B cell (primary cell): ENCODE results near the gene MGMT. TPM values are rescaled to one million over a fixed set of nuclear protein-coding genes. Genes with fewer than 3 reads are reported as not detected.

ENCODE experiments used
- ATAC-seq: fragments of 200-7000 bp; cut with Tn5 transposase; one replicate; pipeline ENCODE4 v1.10.0; 2021; ENCODE audit warnings: low read depth, mild to moderate bottlenecking, moderate number of reproducible peaks, moderate library complexity
- CTCF ChIA-PET: fragments of 350-600 bp; sonication (Branson Sonifier 250); formaldehyde crosslinking; loops from one replicate; lab custom pipeline; 2021; ENCODE audit warnings: antibody characterized with exemption, inconsistent platforms; lab: Charles Lee
- POLR2A ChIA-PET: fragments of 350-600 bp; sonication (Branson Sonifier 250); formaldehyde crosslinking; loops from one replicate; lab custom pipeline; 2021; ENCODE audit warnings: antibody characterized with exemption; lab: Charles Lee
- DNase-seq: peaks from one replicate; pipeline ENCODE4 v3.0.0; 2013
- H2AFZ ChIP-seq: 2 replicates; pipeline ENCODE4 v1.6.1; 2012; ENCODE audit warnings: mild to moderate bottlenecking, low read depth, low read length; ENCODE audit not compliant: insufficient read depth, poor library complexity, severe bottlenecking
- H3K27ac ChIP-seq, 2 donors: 1 replicate in 1 of 2; 2 replicates in 1 of 2; pipeline ENCODE4 v1.5.1; 2012 to 2013; ENCODE audit warnings: low read length in 2 of 2, mild to moderate bottlenecking in 2 of 2, moderate library complexity in 1 of 2
- H3K27me3 ChIP-seq, 4 experiments: fragments of 200-600 bp in 1 of 4; sonication (generic) in 1 of 4; replicated peaks in 1 of 4; 1 replicate in 2 of 4; 2 replicates in 2 of 4; pipeline versions ENCODE4 v1.6.1 to v1.7.0; 2013 to 2016; ENCODE audit warnings: low read length in 3 of 4, mild to moderate bottlenecking in 2 of 4, mixed read lengths in 1 of 4, moderate library complexity in 1 of 4; ENCODE audit not compliant: insufficient read depth in 4 of 4, control insufficient read depth in 3 of 4; ENCODE audit errors: control extremely low read depth in 1 of 4
- H3K36me3 ChIP-seq, 2 experiments: replicated peaks in 1 of 2; 1 replicate in 1 of 2; 2 replicates in 1 of 2; pipeline versions ENCODE4 v1.6.1 to v1.7.1; 2013; ENCODE audit warnings: low read length in 1 of 2; ENCODE audit not compliant: insufficient read depth in 2 of 2, control insufficient read depth in 1 of 2; ENCODE audit errors: control extremely low read depth in 1 of 2, extremely low read depth in 1 of 2
- H3K4me1 ChIP-seq, 2 donors: fragments of 200-600 bp in 1 of 2; sonication (generic) in 1 of 2; 1 replicate in 1 of 2; 2 replicates in 1 of 2; pipeline versions ENCODE4 v1.5.1 to v1.6.1; 2013 to 2017; ENCODE audit warnings: low read length in 2 of 2; ENCODE audit not compliant: control insufficient read depth in 2 of 2, insufficient read depth in 2 of 2
- H3K4me2 ChIP-seq: replicated peaks from 2 replicates; pipeline ENCODE3; 2012; ENCODE audit warnings: mild to moderate bottlenecking, low read depth, low read length; ENCODE audit not compliant: poor library complexity, severe bottlenecking
- H3K4me3 ChIP-seq, 5 experiments: fragments of 200-600 bp in 1 of 5; sonication (generic) in 1 of 5; 1 replicate in 3 of 5; 2 replicates in 2 of 5; pipeline versions ENCODE4 v1.5.1 to v1.7.0; 2011 to 2016; ENCODE audit warnings: low read length in 4 of 5, mild to moderate bottlenecking in 4 of 5, low read depth in 2 of 5, control low read depth in 1 of 5, moderate library complexity in 1 of 5; ENCODE audit not compliant: insufficient read depth in 1 of 5; ENCODE audit errors: control extremely low read depth in 1 of 5, extremely low read depth in 1 of 5
- H3K79me2 ChIP-seq: fragments of 200-600 bp; sonication (generic); one replicate; pipeline ENCODE4 v1.6.0; 2016; ENCODE audit warnings: low read length; ENCODE audit not compliant: control insufficient read depth, insufficient read depth
- H3K9ac ChIP-seq: fragments of 200-600 bp; sonication (generic); 2 replicates; pipeline ENCODE4 v1.6.1; 2017; ENCODE audit warnings: mild to moderate bottlenecking, low read length, moderate library complexity
- H3K9me3 ChIP-seq, 3 donors: one replicate each; pipeline versions ENCODE4 v1.6.1 to v1.7.1; 2013; ENCODE audit warnings: low read length in 2 of 3; ENCODE audit not compliant: control insufficient read depth in 2 of 3, insufficient read depth in 1 of 3; ENCODE audit errors: control extremely low read depth in 1 of 3
- H4K20me1 ChIP-seq: 2 replicates; pipeline ENCODE4 v1.6.0; 2012; ENCODE audit warnings: mild to moderate bottlenecking, low read length; ENCODE audit not compliant: insufficient read depth, control insufficient read depth, poor library complexity, severe bottlenecking
- H3K27ac Mint-ChIP-seq: one replicate; pipeline ENCODE4 v1.8.0; 2021; ENCODE audit warnings: mixed read lengths
- H3K27me3 Mint-ChIP-seq: one replicate; pipeline ENCODE4 v1.8.0; 2021; ENCODE audit warnings: mixed read lengths
- H3K4me1 Mint-ChIP-seq: one replicate; pipeline ENCODE4 v1.8.0; 2021; ENCODE audit warnings: mixed read lengths
- H3K4me3 Mint-ChIP-seq: one replicate; pipeline ENCODE4 v1.8.0; 2021; ENCODE audit warnings: mixed read lengths
- H3K9me3 Mint-ChIP-seq: one replicate; pipeline ENCODE4 v1.8.0; 2022; ENCODE audit warnings: mixed read lengths; ENCODE audit not compliant: insufficient read depth
- CTCF ChIP-seq: fragments of 200-600 bp; IDR thresholded peaks from one replicate; pipeline ENCODE4 v1.8.0; 2022; ENCODE audit warnings: antibody characterized with exemption, mild to moderate bottlenecking
- EZH2 ChIP-seq: IDR thresholded peaks from 2 replicates; pipeline ENCODE4 v1.6.1; 2012; ENCODE audit warnings: borderline replicate concordance, low read depth, mild to moderate bottlenecking, moderate library complexity, low read length; ENCODE audit not compliant: insufficient read depth, poor library complexity, severe bottlenecking
- WGBS: methylation state at CpG from one replicate; pipeline ENCODE4 v1.1.5; 2013; ENCODE audit warnings: missing lambda C conversion rate; ENCODE audit not compliant: insufficient coverage; 5-methylcytosine and 5-hydroxymethylcytosine counted together
- intact Hi-C: fragments of 100-400 bp; cut with micrococcal nuclease; formaldehyde crosslinking; loops from one replicate; pipeline ENCODE4 v1.10.0; 2022
- polyA plus RNA-seq: library from polyadenylated mRNA; depleted of rRNA; stranded (reverse); fragments of >200 nt; gene quantifications from 2 replicates; pipeline ENCODE4 v1.2.3, GENCODE V29; 2012
- total RNA-seq, 2 donors: library from RNA; stranded (reverse); fragments of 120-200 nt in 1 of 2; gene quantifications; 1 replicate in 1 of 2; 2 replicates in 1 of 2; pipeline versions ENCODE4 v1.2.3 to v1.2.4, GENCODE V29; 2013 to 2022

MGMT gene
- total and polyA plus RNA-seq, 2 donors (not counting 1 experiment from before 2014, with no cell fraction given), result 16.6 to 87.7 TPM

GRCh38 chr10:129467359-129468064 is 471 bp downstream of the MGMT start:
- H3K4me1 ChIP-seq, result peaks cover 14 to 20% of the 10 kb centered on the region in 2 donors
- intact Hi-C loops, result loop anchor here (1.0 to 5.0 kb wide), 4 partner anchors 139 to 1420 kb away; partner anchors contain the start of gene MKI67
- no peaks in the 10 kb centered on the region for H4K20me1 ChIP-seq
- Mint-ChIP-seq H3K4me3 (peak overlapping the region; percentile 89), H3K9me3 (no peaks in the 10 kb centered on the region), H3K27me3 (no peaks in the 10 kb centered on the region), H3K27ac (peak overlapping the region; percentile 85), H3K4me1 (peaks cover 26% of the 10 kb centered on the region)
- peak overlapping the region; percentile 79 for H3K9ac ChIP-seq
- peak overlapping the region; percentile 6 to 85 (median 82) for H3K4me3 ChIP-seq
- H3K4me2 ChIP-seq, result peak overlapping the region; percentile 97
- no peak for DNase-seq
- peaks cover 0 to 4% (median 0%) of the 10 kb centered on the region in 3 donors for H3K9me3 ChIP-seq
- peaks cover 21% of the 10 kb centered on the region for H3K79me2 ChIP-seq
- peaks cover 1 to 3% of the 10 kb centered on the region in 2 experiments for H3K36me3 ChIP-seq
- ATAC-seq, result peak; percentile 1
- ChIA-PET POLR2A (interaction anchor here (1.3 to 1.5 kb wide), 2 partner anchors 10 to 643 kb away, joined by 3 to 5 read pairs; partner anchors contain the start of gene C10orf143), CTCF (interaction anchor here (1.2 kb wide), 1 partner anchor 9 kb away, joined by 3 read pairs; no protein-coding TSS in a partner anchor)
- peak overlapping the region; percentile 100 for H2AFZ ChIP-seq
- H3K27me3 ChIP-seq, result no peaks in the 10 kb centered on the region
- peak overlapping the region; percentile 68 to 81 for H3K27ac ChIP-seq
- TF ChIP-seq CTCF (no peak), EZH2 (no peak)
- WGBS, result 24% methylated on average over 24 of the region's 25 CpGs

DNA sequence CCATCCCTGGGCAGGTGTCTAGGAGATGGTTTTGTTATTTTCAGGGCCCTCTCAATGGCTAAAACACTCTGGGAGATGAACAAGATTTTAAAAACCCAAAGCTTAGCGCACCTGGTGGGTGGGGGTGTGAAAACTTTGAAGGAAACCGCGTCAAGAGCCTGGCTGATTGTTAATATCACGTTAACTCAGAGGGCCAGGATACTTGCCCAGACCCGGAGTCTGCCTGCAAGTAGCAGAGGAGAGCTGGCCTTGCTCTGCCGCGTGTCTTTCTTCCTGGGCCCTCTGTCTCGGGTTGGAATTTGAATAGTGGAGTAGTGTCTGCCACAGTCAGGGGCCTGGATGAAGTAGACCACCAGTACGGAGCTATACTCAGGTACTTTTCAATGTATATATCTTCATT is 1.1 kb downstream of the MGMT start:
- 92% methylated on average over 6 of the region's 9 CpGs for WGBS
- ATAC-seq, result no peak
- H3K4me3 ChIP-seq, result peak overlapping the region in 1 of 5 experiments; percentile 82
- peak overlapping the region; percentile 85 for H3K27ac Mint-ChIP-seq
- no peak overlapping the region for H3K9ac ChIP-seq
- peaks cover 0 to 4% (median 0%) of the 10 kb centered on the region in 3 donors for H3K9me3 ChIP-seq
- H3K27ac ChIP-seq, result peak overlapping the region in 1 of 2 donors; percentile 81
- peaks cover 33% of the 10 kb centered on the region for H3K4me1 Mint-ChIP-seq
- H3K4me3 Mint-ChIP-seq, result peak overlapping the region; percentile 89
- H4K20me1 ChIP-seq, result no peaks in the 10 kb centered on the region
- no peaks in the 10 kb centered on the region for H3K27me3 ChIP-seq
- TF ChIP-seq EZH2 (no peak), CTCF (no peak)
- H3K36me3 ChIP-seq, result peaks cover 1 to 3% of the 10 kb centered on the region in 2 experiments
- intact Hi-C loops, result loop anchor here (5.0 kb wide), 2 partner anchors 1341 to 1421 kb away; partner anchors contain the start of gene MKI67
- CTCF ChIA-PET, result interaction anchor here (1.2 kb wide), 1 partner anchor 9 kb away, joined by 3 read pairs; no protein-coding TSS in a partner anchor
- DNase-seq, result no peak
- H2AFZ ChIP-seq, result peak overlapping the region; percentile 100
- no peaks in the 10 kb centered on the region for H3K9me3 Mint-ChIP-seq
- no peaks in the 10 kb centered on the region for H3K27me3 Mint-ChIP-seq
- H3K4me1 ChIP-seq, result peaks cover 21 to 27% of the 10 kb centered on the region in 2 donors
- peaks cover 21% of the 10 kb centered on the region for H3K79me2 ChIP-seq
- POLR2A ChIA-PET, result no interaction called here
- H3K4me2 ChIP-seq, result peak overlapping the region; percentile 97
